GM12801 (cell line): ENCODE data around the gene GIT2.

ENCODE experiments used
- CTCF ChIP-seq: IDR thresholded peaks from one replicate; pipeline ENCODE4 v1.5.1; 2011; ENCODE audit warnings: control low read depth; ENCODE audit not compliant: insufficient read length; ENCODE audit errors: extremely low read depth

The GIT2 gene

GRCh38 chr12:109914461-109914860 is 81.7 kb downstream of the GIT2 start:
- TF ChIP-seq CTCF = no peak

GRCh38 chr12:109912855-109913321 is 83.3 kb downstream of the GIT2 start:
- TF ChIP-seq CTCF = no peak

- no peak for TF ChIP-seq CTCF
Measured at GRCh38 chr12:109910969-109911348, 85.2 kb downstream of the GIT2 start.

GRCh38 chr12:109910254-109910968 is 85.8 kb downstream of the GIT2 start:
- no peak for TF ChIP-seq CTCF

GRCh38 chr12:109905301-109905700 is 90.9 kb downstream of the GIT2 start:
- TF ChIP-seq CTCF = no peak

GRCh38 chr12:109902891-109903418 is 93.2 kb downstream of the GIT2 start:
- TF ChIP-seq CTCF = no peak

GRCh38 chr12:109900752-109901580 is 95.2 kb downstream of the GIT2 start:
- no peak for TF ChIP-seq CTCF
